Parathyroid adenoma (tissue), 2 donors: Measurements from ENCODE around the gene C5orf58.
"Not testable (repeated sequence)": the region's sequence is repeated elsewhere in the genome, so short reads cannot be mapped to it uniquely, and the experiment has no call there.

Experiments used
- H2AFZ ChIP-seq: fragments of 300-600 bp; sonication (generic); one replicate; pipeline ENCODE4 v1.7.0; 2017; ENCODE audit warnings: antibody characterized with exemption, mild to moderate bottlenecking
- H3K27ac ChIP-seq: fragments of 300-600 bp; sonication (generic); one replicate; pipeline ENCODE4 v1.7.0; 2017
- H3K27me3 ChIP-seq: fragments of 300-600 bp; sonication (generic); one replicate; pipeline ENCODE4 v1.7.0; 2017; ENCODE audit warnings: low read length; ENCODE audit not compliant: control insufficient read depth, insufficient read depth
- H3K36me3 ChIP-seq: fragments of 300-600 bp; sonication (generic); one replicate; pipeline ENCODE4 v1.7.0; 2017; ENCODE audit warnings: low read length; ENCODE audit not compliant: control insufficient read depth, insufficient read depth
- H3K4me1 ChIP-seq: fragments of 300-600 bp; sonication (generic); one replicate; pipeline ENCODE4 v1.7.0; 2017; ENCODE audit warnings: control low read depth
- H3K4me2 ChIP-seq: fragments of 300-600 bp; sonication (generic); one replicate; pipeline ENCODE4 v1.7.0; 2017; ENCODE audit warnings: low read length
- H3K4me3 ChIP-seq: fragments of 300-600 bp; sonication (generic); one replicate; pipeline ENCODE4 v1.7.0; 2017; ENCODE audit warnings: low read depth, low read length
- H3K79me2 ChIP-seq: fragments of 300-600 bp; sonication (generic); one replicate; pipeline ENCODE4 v1.7.0; 2017; ENCODE audit warnings: control low read depth
- H3K9ac ChIP-seq: fragments of 300-600 bp; sonication (generic); one replicate; pipeline ENCODE4 v1.7.0; 2017; ENCODE audit warnings: mild to moderate bottlenecking
- H3K9me3 ChIP-seq: fragments of 300-600 bp; sonication (generic); one replicate; pipeline ENCODE4 v1.7.0; 2017; ENCODE audit warnings: low read length; ENCODE audit not compliant: control insufficient read depth
- TF ChIP-seq, protein P1 (sequence below): fragments of 300-600 bp; sonication (generic); IDR thresholded peaks from one replicate; pipeline ENCODE4 v1.7.0; 2017; ENCODE audit warnings: antibody characterized with exemption, mild to moderate bottlenecking
- donor health status: primary hyperparathyroidism.

The C5orf58 gene

DNA sequence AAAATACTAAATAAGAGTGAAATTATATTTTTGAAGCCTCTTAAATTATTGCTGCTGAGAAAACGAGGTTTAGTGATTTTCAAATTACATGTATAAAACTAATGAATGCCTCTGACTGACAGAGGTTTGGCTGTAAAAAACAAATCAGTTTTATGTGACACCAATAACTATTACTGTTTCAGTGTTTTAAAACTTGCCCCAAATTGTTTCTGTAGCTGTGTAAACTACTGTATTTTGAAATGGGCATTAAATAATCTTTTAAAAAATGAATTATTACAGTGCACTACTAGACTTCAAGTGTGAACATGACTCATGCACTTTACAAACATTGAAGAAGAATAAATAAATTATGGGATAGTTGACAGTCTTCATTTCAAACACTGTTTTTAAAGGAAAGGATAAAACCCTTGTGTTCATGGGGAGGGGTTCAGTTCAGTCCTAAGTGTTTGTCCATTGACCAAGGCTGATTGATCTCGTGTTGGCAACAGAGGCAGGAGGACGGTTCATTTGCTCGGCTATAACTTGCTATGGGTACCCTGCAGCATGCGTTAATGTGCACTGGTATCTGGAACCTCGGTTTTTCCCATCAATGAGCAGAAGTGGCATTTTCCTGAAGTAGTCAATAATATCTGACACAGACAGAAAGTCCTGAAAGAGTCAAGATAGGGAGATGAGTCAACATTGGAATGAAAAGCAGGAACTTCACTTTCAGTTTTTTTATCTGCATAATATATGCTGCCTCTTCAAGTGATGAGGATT is 15.6 kb downstream of the C5orf58 start:
- no peaks in the 10 kb centered on the region for H3K4me1 ChIP-seq
- no peak overlapping the region for H2AFZ ChIP-seq
- TF ChIP-seq, protein P1, sequence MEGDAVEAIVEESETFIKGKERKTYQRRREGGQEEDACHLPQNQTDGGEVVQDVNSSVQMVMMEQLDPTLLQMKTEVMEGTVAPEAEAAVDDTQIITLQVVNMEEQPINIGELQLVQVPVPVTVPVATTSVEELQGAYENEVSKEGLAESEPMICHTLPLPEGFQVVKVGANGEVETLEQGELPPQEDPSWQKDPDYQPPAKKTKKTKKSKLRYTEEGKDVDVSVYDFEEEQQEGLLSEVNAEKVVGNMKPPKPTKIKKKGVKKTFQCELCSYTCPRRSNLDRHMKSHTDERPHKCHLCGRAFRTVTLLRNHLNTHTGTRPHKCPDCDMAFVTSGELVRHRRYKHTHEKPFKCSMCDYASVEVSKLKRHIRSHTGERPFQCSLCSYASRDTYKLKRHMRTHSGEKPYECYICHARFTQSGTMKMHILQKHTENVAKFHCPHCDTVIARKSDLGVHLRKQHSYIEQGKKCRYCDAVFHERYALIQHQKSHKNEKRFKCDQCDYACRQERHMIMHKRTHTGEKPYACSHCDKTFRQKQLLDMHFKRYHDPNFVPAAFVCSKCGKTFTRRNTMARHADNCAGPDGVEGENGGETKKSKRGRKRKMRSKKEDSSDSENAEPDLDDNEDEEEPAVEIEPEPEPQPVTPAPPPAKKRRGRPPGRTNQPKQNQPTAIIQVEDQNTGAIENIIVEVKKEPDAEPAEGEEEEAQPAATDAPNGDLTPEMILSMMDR = no peak
- no peak overlapping the region for H3K4me2 ChIP-seq
- no peaks in the 10 kb centered on the region for H3K36me3 ChIP-seq
- H3K4me3 ChIP-seq = no peak overlapping the region
- H3K9ac ChIP-seq = no peak overlapping the region
- no peaks in the 10 kb centered on the region for H3K27me3 ChIP-seq
- H3K27ac ChIP-seq = no peak overlapping the region
- H3K9me3 ChIP-seq = no peaks in the 10 kb centered on the region
- H3K79me2 ChIP-seq = no peaks in the 10 kb centered on the region

DNA sequence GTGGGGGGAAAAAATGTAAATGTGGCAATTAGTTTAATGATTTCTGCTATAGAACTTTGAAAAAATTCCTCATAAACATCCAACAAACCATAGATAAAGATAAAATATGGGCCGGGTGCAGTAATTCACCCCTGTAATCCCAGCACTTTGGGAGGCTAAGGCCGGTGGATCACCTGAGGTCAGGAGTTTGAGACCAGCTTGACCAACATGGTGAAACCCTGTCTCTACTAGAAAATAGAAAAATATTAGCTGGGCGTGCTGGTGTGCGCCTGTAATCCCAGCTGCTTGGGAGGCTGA is 16.1 kb downstream of the C5orf58 start:
- not testable (repeated sequence) for H3K79me2 ChIP-seq, H3K27ac ChIP-seq, H2AFZ ChIP-seq, H3K36me3 ChIP-seq, H3K4me2 ChIP-seq, H3K27me3 ChIP-seq, H3K4me1 ChIP-seq, H3K9ac ChIP-seq, H3K9me3 ChIP-seq, H3K4me3 ChIP-seq

DNA sequence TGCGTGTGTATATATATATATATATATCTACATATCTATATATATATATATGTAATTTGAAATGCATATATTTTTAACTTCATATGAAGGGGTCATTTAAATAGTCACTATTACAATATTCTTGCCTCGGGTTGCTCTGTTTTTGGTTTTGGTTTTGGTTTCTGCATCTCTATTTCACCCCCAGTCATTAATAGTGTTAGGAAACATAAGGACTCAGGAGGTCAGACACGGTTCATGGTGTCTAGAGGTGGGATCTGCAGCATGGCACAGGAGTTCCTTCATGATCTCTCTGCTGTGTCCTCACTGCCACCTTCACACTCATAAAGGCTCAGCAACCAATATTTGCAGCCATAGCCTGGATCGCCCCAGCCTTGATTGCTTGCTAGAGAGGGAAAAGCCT is 16.6 kb downstream of the C5orf58 start:
- Histone ChIP-seq H3K27ac (no peak overlapping the region), H3K9me3 (no peaks in the 10 kb centered on the region), H3K4me3 (no peak overlapping the region), H3K4me1 (no peaks in the 10 kb centered on the region), H3K79me2 (no peaks in the 10 kb centered on the region), H3K4me2 (no peak overlapping the region), H3K27me3 (no peaks in the 10 kb centered on the region), H2AFZ (no peak overlapping the region), H3K9ac (no peak overlapping the region), H3K36me3 (no peaks in the 10 kb centered on the region)
- TF ChIP-seq, protein P1 = no peak

DNA sequence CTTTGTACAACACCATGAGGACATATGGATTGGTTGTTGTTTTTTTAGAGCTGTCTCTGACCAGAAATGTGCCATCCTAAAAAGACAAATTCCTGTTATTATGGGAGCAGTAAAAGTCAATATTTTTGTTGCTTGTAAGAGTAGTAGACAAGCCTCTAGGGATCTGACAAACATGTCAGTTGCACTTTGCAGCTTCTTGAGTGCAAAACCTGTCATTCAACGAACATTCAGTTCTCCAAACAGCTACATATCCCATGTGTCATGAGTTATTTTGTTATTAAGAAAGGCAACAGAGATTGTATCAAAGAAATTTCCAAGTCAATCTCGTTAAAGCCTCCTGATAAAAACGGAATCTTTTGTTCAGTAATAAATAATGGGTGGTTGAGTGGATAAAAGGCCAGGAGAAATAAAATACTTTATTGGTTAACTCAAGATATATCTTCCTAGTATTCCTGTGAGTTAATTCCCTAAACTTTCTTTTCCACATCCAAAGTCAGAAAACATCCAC is 18.1 kb downstream of the C5orf58 start:
- TF ChIP-seq, protein P1 = no peak
- Histone ChIP-seq H3K4me3 (no peak overlapping the region), H3K27me3 (no peaks in the 10 kb centered on the region), H2AFZ (no peak overlapping the region), H3K27ac (no peak overlapping the region), H3K9me3 (no peaks in the 10 kb centered on the region), H3K36me3 (no peaks in the 10 kb centered on the region), H3K4me1 (no peaks in the 10 kb centered on the region), H3K9ac (no peak overlapping the region), H3K4me2 (no peak overlapping the region), H3K79me2 (no peaks in the 10 kb centered on the region)

DNA sequence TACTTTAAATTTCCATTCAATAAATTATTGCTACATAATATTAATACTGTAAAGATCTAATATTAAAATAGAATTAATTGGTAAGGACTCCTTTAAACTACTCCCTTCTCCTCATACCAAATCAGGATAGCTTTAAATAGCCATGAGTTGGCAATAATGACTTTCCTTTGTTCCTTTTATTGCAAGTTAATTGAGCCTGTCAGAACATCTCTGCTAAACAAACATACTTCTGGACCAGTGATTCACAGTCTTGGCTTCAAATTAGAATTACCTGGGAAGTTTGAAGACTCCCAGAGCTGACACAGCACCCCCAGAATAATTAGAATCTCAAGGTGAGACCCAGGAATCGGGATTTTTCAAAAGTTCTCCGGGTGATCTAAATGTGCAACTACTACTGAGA is 18.7 kb downstream of the C5orf58 start:
- Histone ChIP-seq H2AFZ (no peak overlapping the region), H3K9ac (no peak overlapping the region), H3K36me3 (no peaks in the 10 kb centered on the region), H3K4me2 (no peak overlapping the region), H3K4me3 (no peak overlapping the region), H3K27ac (no peak overlapping the region), H3K9me3 (no peaks in the 10 kb centered on the region), H3K4me1 (no peaks in the 10 kb centered on the region), H3K27me3 (no peaks in the 10 kb centered on the region), H3K79me2 (no peaks in the 10 kb centered on the region)
- TF ChIP-seq, protein P1 = no peak
